ENCODE results near the gene CDH13. TPM values are rescaled to one million over a fixed set of nuclear protein-coding genes. Genes with fewer than 3 reads are reported as not detected.

Gene CDH13
- 59.2 and 62.6 TPM in 2 replicates for total RNA-seq

DNA sequence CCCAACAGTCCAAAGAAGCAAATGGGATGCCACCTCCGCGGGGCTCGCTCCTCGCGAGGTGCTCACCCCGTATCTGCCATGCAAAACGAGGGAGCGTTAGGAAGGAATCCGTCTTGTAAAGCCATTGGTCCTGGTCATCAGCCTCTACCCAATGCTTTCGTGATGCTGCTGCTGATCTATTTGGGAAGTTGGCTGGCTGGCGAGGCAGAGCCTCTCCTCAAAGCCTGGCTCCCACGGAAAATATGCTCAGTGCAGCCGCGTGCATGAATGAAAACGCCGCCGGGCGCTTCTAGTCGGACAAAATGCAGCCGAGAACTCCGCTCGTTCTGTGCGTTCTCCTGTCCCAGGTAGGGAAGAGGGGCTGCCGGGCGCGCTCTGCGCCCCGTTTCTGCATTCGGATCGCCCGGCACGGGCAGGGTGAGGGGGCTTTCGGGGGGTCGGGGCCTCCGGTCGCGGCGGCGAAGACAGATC is at the start of gene CDH13:
Gene CDH13, plus strand, starts transcription at position 179 of the 471 bp plus-strand sequence.

GRCh38 chr16:83807710-83808572 is 1181.2 kb downstream of the CDH13 start, which contains the start of gene HSBP1:
Gene HSBP1, plus strand, starts transcription at chr16:83807978. Its CDS starts 99 bp downstream, at chr16:83808077.

